KOPT-K1 (cell line): ENCODE measurements around the gene DAP3.
"Not testable (repeated sequence)": the region's sequence is repeated elsewhere in the genome, so short reads cannot be mapped to it uniquely, and the experiment has no call there.

Experiments used
- H3K27ac ChIP-seq: fragments of 200-600 bp; sonication (generic); 2 replicates; pipeline ENCODE4 v1.5.1; 2016; ENCODE audit warnings: antibody characterized with exemption, mild to moderate bottlenecking, low read depth, low read length; ENCODE audit not compliant: poor library complexity, severe bottlenecking
- H3K36me3 ChIP-seq: fragments of 200-600 bp; sonication (generic); 2 replicates; pipeline ENCODE4 v1.5.1; 2017; ENCODE audit warnings: antibody characterized with exemption, mild to moderate bottlenecking, low read length, moderate library complexity; ENCODE audit not compliant: insufficient read depth
- H3K9me3 ChIP-seq: fragments of 200-600 bp; sonication (generic); 2 replicates; pipeline ENCODE4 v1.5.1; 2017; ENCODE audit warnings: antibody characterized with exemption, low read length, mild to moderate bottlenecking; ENCODE audit not compliant: insufficient read depth, poor library complexity, severe bottlenecking

DAP3 gene

DNA sequence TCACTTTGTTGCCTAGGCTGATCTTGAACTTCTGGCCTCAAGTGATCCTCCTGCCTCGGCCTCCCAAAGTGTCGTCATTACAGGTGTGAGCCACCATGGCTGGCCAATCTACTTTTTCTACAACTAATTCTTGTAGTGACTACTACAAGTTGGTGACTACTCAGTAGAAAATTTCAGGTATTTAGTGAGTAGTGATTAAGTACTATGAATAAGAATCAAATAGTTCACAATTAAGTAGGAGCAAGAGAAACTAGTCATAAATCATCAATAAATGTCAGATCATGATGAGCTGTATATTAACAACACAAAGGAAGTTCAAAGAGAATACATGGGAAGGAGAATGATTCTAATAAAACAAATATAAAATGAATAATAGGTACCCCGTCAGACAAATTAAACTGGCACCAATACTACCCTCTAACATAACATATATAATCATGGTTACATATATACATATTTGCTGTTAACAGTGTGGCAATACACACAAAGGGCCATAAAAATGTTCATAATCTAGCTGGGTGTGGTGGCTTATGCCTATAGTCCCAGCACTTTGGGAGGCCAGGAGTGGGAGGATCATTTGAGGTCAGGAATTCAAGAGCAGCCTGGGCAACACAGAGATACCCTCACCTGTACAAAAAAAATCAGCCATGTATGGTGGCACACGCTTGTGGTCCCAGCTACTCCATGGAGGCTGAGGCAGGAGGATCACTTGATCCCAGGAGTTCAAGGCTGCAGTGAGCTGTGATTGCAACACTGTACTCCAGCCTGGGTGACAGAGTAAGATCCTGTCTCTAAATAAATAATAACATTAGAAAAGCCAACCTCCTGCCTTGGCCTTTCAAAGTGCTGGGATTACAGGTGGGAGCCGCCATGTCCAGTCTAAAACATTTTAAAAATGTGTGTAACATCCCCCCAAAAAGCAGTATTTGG, 19.4 kb upstream of the DAP3 start:
- Histone ChIP-seq H3K9me3 (no peaks in the 10 kb centered on the region), H3K27ac (no peak overlapping the region), H3K36me3 (peaks cover 99% of the 10 kb centered on the region)

DNA sequence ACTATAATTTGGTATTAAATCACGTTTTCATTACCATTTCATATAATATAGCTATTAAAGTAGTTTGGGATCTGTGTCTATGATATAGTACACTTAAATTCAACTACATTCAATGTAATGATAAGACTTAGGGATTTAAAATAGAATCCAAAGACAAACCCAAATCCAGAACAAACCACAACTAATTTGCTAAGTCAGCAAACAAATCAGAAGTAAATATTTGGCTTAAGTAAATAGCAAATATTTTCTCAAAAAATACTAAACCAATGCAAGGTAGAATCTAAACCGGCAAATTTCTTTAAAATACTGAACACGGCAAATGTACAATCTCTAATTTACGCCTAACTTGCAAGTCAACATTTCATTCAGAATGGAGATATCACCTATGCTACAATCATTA, 17.1 kb upstream of the DAP3 start:
- Histone ChIP-seq H3K36me3 (peaks cover 98% of the 10 kb centered on the region), H3K27ac (no peak overlapping the region), H3K9me3 (no peaks in the 10 kb centered on the region)

DNA sequence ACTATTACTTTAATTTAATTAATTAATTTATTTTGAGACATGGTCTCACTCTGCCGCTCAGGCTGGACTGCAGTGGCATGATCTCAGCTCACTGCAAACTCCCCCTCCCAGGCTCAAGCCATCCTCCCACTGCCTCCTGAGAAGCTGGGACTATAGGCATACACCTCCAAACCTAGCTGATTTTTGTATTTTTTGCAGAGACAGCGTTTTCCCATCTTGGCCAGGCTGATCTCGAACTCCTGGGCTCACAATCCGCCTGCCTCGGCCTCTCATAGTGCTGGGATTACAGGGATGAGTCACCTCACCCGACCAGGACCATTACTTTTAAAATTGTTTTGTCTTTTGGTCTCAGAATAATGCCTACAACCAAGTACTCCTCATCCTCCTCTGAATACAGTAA, 15.9 kb upstream of the DAP3 start:
- Histone ChIP-seq H3K27ac (no peak overlapping the region), H3K36me3 (peaks cover 98% of the 10 kb centered on the region), H3K9me3 (no peaks in the 10 kb centered on the region)

DNA sequence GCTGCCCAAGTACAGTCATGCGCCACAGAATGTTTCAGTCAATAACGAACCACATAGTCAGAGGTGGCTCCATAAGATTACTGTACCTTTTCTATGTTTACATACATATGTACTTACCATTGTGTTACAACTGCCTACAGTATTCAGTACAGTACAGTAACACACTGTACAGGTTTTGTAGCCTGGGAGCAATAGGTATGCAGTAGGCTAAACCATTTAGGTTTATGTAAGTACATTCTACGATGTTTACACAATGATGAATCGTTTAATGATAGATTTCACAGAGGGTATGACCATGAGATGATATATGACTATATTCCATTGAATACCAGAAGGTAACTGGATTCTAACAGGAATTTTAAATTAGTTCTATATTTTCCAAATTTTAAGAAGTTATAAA, 10.9 kb upstream of the DAP3 start:
- peaks cover 98% of the 10 kb centered on the region for H3K36me3 ChIP-seq
- no peaks in the 10 kb centered on the region for H3K9me3 ChIP-seq
- no peak overlapping the region for H3K27ac ChIP-seq

DNA sequence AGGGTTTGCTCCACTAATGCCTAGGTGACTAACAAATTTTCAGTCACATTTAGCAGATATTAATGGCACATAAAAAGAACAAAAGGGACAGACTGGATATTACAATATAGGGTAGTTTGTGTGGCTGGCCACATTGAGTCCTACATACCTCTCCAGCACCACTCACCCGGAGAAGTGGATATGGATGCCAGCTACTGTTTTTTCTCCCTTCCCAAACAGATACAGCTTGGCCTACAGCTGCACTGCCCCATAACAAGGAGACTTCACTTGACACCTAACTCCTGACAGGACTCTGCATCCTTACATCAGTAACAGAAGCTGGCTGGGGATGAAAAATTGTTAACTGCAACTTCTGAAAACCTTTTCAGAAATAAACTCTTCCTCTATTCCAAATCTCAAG, 9.9 kb upstream of the DAP3 start:
- peaks cover 99% of the 10 kb centered on the region for H3K36me3 ChIP-seq
- H3K27ac ChIP-seq, H3K9me3 ChIP-seq: not testable (repeated sequence)

DNA sequence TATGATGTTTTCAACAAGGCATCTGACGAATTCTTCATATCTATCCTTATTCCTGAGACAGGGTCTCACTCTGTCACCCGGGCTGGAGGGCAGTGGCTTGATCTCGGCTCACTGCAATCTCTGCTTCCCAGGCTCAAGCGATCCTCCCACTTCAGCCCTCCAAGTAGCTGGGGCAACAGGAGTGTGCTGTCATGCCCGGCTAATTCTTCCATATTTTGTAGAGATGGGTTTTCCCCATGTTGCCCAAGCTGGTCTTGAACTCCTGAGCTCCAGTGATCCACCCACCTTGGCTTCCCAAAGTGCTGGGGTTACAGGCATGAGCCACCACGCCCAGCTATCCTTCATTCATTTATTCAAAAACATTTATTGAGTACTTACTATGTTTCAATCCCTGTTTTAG, 8.4 kb upstream of the DAP3 start:
- no peaks in the 10 kb centered on the region for H3K9me3 ChIP-seq
- H3K27ac ChIP-seq = no peak overlapping the region
- peaks cover 94% of the 10 kb centered on the region for H3K36me3 ChIP-seq

DNA sequence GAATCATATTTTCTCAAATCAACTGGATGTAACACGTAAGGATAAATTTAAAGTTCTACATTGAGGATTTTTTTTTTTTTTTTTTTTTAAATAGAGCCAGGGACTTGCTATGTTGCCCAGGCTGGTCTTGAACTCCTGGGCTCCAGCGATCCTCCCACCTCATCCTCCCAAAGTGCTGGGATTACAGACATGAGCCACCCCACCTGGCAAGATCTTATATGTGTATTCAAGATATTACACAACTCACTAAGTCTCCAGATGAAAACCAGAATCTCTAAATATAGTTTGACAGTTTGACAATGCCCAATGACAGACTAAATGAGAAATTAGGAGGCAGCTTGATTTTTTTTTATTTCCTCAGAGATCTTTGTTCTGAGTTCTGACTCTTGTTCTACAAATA, 7.1 kb upstream of the DAP3 start:
- H3K36me3 ChIP-seq = peaks cover 86% of the 10 kb centered on the region

DNA sequence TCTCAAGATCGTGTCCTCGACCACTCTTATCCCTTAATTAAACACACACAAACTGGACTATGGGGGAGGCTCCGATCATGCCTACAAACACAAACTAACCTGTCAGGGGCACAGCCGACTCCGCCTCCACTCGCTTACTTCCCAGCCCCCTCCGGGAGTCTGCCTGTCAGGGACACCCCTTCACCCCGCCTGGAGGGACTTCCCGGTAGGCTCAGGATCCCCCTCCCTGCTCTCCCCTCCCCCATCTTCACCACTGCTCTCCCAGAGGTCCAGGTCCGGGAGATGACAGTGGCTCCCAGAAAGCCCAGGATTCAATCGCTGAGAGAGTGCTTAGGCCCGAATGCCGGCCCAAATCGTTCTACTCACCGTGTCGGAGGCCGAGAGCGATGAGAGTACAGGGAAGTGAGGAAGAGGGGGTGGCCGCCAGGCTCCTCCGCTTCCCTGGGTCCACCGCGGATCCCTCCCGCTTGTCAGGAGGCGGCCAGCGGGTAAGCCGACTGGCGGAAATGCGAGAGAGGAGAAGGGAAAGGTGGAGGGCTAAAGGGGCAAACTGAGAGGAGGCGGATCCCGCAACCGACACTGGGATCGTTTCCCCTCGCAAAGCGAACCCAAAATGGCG, 1.1 kb upstream of the DAP3 start:
- Histone ChIP-seq H3K36me3 (peaks cover 46% of the 10 kb centered on the region), H3K27ac (peak overlapping the region; percentile 99), H3K9me3 (peaks cover 16% of the 10 kb centered on the region)

More for the DNA sequence above, 7.1 kb upstream of the DAP3 start:
- no peak overlapping the region for H3K27ac ChIP-seq
- H3K9me3 ChIP-seq = no peaks in the 10 kb centered on the region

DNA sequence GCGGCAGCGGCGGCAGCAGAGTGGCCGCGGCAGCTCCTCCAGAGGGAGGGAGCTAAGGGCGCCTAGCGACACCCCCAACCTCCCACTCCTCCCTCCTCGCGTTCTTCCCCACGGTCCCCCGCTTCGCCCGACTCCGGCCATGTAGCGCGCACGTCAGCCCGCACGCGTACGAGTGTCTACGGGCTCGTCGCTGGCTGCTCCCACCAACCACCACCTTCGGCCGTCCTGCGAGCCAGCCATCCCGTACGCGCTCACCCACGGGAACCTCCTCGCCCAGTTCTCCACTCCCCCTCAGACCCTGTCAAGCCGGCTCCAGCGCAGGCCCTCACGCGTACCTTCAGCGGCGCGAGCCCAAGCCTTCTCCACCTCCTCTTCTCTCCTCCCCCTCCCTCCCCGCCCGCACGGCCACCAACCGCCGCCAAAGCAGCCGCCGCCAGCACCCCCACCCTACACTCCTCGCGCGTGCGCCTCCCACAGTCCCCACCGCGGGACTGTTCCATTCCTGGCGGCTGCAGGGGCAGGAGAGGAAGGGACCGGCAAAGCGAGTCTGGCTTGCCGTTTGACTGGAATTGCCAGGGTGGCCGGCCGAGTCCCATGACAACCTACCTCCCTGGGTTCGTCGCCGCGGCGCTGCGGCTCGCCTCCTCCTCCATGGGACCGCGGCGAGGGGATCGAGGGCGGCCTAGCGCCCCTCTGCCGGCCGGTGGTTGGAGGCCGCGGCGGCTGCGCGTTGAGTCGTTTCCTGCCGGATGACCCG, 389 bp upstream of the DAP3 start, which contains the start of gene YY1AP1:
TSS of gene YY1AP1 (minus strand) at position 451 of the 757 bp plus-strand sequence. CDS start 8,338 bp downstream, outside the sequence.
- Histone ChIP-seq H3K27ac (peak within 1 kb of the TSS; percentile 99), H3K9me3 (peaks cover 16% of the 10 kb centered on the region)

DNA sequence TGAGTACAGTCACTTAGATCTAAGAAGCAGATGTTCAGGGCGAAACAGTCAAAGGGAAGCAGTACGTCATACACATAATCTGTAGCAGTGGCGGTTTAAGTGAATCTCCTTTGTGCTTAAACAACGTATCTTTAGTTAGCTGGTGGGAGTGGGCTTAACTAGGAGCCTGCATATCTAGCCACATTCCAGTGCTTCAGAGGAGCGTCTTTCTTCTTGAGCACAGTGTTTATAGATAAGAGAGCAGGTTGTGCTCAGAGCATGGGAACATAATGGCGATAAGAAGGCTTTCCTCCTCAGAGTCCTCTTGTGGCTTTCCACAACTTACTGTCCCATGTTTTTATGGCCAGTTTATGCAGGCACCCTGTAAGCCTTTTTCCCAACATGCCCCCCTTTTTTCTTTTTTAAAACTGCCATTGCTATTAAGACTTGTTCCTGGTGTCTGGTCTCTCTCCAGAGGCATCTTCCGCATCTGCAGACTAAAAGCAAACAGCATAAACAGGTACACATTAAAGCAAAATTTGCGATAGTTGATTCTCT, 3.2 kb downstream of the DAP3 start:
- Histone ChIP-seq H3K27ac (no peak overlapping the region), H3K9me3 (peaks cover 21% of the 10 kb centered on the region), H3K36me3 (peaks cover 52% of the 10 kb centered on the region)

More for the DNA sequence above, 389 bp upstream of the DAP3 start, which contains the start of gene YY1AP1:
- H3K36me3 ChIP-seq = peaks cover 46% of the 10 kb centered on the region

DNA sequence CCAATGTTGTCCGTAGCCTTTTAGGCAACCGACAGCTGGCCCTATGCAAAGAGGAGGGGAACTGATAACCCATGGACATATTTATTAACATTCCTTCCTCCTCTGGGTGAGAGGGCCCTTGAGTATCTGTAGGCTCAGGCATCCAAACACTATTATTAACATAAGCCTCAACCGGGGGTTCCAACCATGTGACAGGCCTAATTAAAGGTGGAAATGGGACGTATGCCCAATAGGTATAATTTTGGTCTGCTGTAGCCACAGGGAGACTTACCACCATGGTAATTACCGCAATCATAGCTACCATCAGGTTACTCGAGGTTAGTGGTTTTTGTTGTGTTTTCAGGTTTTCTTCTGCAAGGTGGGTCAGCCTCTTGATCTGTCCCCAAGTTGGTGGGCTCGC, 5.3 kb downstream of the DAP3 start:
- Histone ChIP-seq H3K9me3 (peaks cover 26% of the 10 kb centered on the region), H3K27ac (no peak overlapping the region), H3K36me3 (peaks cover 59% of the 10 kb centered on the region)

DNA sequence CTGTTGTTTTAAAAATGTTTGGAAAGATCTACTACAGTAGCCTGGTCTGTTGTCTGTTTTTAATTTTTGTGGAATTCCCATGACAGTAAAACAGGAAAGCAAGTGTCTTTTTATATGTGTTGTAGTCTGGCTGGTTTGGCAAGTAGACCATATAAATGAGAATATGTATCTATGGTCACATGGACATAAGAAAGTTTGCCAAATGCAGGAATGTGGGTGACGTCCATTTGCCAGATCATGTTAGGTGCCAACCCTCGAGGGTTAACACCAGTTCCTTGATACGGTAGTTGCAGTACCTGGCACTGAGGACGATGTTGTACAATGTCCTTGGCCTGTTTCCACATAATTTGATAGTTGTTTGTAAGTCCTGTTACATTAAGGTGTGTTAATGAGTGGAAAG, 6.2 kb downstream of the DAP3 start:
- H3K36me3 ChIP-seq = peaks cover 59% of the 10 kb centered on the region
- no peak overlapping the region for H3K27ac ChIP-seq
- H3K9me3 ChIP-seq = peaks cover 26% of the 10 kb centered on the region

DNA sequence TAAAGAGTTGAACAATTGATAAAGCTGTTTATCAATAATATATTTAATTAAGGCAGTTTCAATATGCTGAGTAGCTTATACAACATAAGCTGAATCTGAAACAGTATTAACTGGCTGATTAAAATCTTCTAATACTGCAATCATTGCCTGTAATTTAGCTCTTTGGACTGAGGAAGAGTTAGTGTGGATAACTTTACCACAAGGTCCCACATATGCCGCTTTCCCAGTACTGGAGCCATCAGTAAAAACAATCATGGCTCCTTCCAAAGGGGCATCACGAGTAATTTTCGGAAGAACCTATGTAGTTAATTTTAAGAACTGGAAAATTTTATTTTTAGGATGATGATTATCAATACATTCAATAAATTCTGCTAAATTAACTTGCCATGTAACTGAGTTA, 6.7 kb downstream of the DAP3 start:
- Histone ChIP-seq H3K9me3 (peaks cover 26% of the 10 kb centered on the region), H3K36me3 (peaks cover 59% of the 10 kb centered on the region), H3K27ac (no peak overlapping the region)

DNA sequence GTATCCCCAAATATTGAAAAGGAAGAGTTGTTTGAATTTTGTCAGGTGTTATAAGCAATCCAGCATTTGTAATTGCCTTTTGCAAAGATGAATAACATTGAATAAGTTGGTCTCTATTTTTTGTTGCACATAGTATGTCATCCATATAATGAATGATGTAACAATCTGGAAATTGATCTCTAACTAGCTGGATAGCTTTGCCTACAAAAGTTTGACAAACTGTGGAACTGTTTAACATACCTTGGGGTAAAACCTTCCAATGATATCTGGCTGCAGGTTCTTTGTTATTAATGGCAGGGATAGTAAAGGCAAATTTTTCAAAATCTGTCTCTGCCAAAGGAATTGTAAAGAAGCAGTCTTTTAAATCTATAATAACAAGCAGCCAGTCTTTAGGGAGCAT, 7.6 kb downstream of the DAP3 start:
- Histone ChIP-seq H3K9me3 (peaks cover 21% of the 10 kb centered on the region), H3K27ac (no peak overlapping the region), H3K36me3 (peaks cover 52% of the 10 kb centered on the region)

DNA sequence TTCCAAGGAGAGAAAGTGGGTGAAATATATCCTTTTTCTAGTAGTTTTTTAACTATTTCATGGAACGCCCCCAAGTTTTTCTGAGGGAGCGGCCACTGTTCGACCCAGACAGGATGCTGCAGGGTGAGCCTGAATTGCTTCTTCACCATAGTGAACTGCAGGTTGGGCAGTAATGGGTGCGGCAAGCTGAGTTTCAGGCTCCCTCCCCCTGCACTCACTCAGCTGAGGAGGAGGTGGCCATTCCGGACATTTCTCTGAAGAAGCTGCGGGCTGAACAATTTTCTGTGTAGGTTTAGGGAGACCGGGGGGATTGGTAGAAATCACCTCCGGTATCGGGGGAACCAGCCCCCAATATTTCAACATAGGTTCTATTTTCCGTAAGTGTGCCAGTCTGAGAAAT, 8.2 kb downstream of the DAP3 start:
- Histone ChIP-seq H3K36me3 (peaks cover 47% of the 10 kb centered on the region), H3K9me3 (peaks cover 15% of the 10 kb centered on the region), H3K27ac (no peak overlapping the region)
